H1 (cell line): ENCODE results near the gene RIPK4. TPM values are rescaled to one million over a fixed set of nuclear protein-coding genes. Genes with fewer than 3 reads are reported as not detected.

Experiments
- CTCF ChIA-PET: fragments of 300-600 bp; sonication (Branson Sonifier 250); formaldehyde crosslinking; loops from one replicate; lab custom pipeline; 2021; ENCODE audit not compliant: partially characterized antibody; lab: Charles Lee
- POLR2A ChIA-PET: fragments of 300-600 bp; sonication (Branson Sonifier 250); formaldehyde crosslinking; loops from one replicate; lab custom pipeline; 2021; ENCODE audit warnings: inconsistent platforms; ENCODE audit not compliant: partially characterized antibody; lab: Charles Lee
- DNase-seq, 2 experiments: peaks; one replicate each; pipeline versions ENCODE4 v3.0.0 to v3.0.0-alpha.2; 2010 to 2022; ENCODE audit warnings: low spot score in 2 of 2, low read depth in 1 of 2, mixed read lengths in 1 of 2
- FAIRE-seq: peaks from 2 replicates; lab custom pipeline; 2011; peaks lifted over from hg19 to GRCh38; lab: Jason Lieb, UNC
- H2AFZ ChIP-seq: 2 replicates; pipeline ENCODE4 v1.8.1; 2012; ENCODE audit warnings: low read length, inconsistent platforms
- H2AK5ac ChIP-seq: 2 replicates; pipeline ENCODE4 v1.6.1; 2013; ENCODE audit warnings: low read depth, low read length
- H2BK120ac ChIP-seq: replicated peaks from 2 replicates; pipeline ENCODE3; 2013; ENCODE audit warnings: low read depth, low read length, inconsistent platforms
- H2BK12ac ChIP-seq: 2 replicates; pipeline ENCODE4 v1.6.1; 2013; ENCODE audit warnings: low read depth, low read length
- H2BK15ac ChIP-seq: 2 replicates; pipeline ENCODE4 v1.6.1; 2013; ENCODE audit warnings: low read length
- H2BK20ac ChIP-seq: 2 replicates; pipeline ENCODE4 v1.6.1; 2013; ENCODE audit warnings: low read length
- H2BK5ac ChIP-seq: 2 replicates; pipeline ENCODE4 v1.6.1; 2013; ENCODE audit warnings: low read depth, low read length
- H3K14ac ChIP-seq: 2 replicates; pipeline ENCODE4 v1.6.1; 2013; ENCODE audit warnings: inconsistent platforms; ENCODE audit not compliant: insufficient read length
- H3K18ac ChIP-seq: 2 replicates; pipeline ENCODE4 v1.6.1; 2013; ENCODE audit warnings: low read length; ENCODE audit errors: extremely low read depth
- H3K23ac ChIP-seq: 2 replicates; pipeline ENCODE4 v1.6.1; 2013; ENCODE audit warnings: inconsistent platforms; ENCODE audit not compliant: insufficient read length
- H3K23me2 ChIP-seq: 2 replicates; pipeline ENCODE4 v1.6.1; 2013; ENCODE audit warnings: low read depth, low read length
- H3K27ac ChIP-seq: 2 replicates; pipeline ENCODE4 v1.6.1; 2011; ENCODE audit warnings: low read depth, low read length, inconsistent platforms
- H3K27me3 ChIP-seq, 4 experiments: replicated peaks in 1 of 4; 1 replicate in 1 of 4; 2 replicates in 3 of 4; pipeline versions ENCODE4 v1.6.1 to v1.8.1; 2011 to 2013; ENCODE audit warnings: low read length in 3 of 4, mild to moderate bottlenecking in 3 of 4, inconsistent platforms in 2 of 4, mixed read lengths in 2 of 4, moderate library complexity in 1 of 4; ENCODE audit not compliant: control insufficient read depth in 3 of 4, insufficient read depth in 3 of 4; ENCODE audit errors: extremely low read depth in 1 of 4
- H3K36me3 ChIP-seq, 4 experiments: 2 replicates each; pipeline versions ENCODE4 v1.6.1 to v1.8.1; 2011 to 2013; ENCODE audit warnings: mild to moderate bottlenecking in 4 of 4, low read length in 3 of 4, moderate library complexity in 2 of 4, control low read depth in 1 of 4, inconsistent platforms in 1 of 4; ENCODE audit not compliant: insufficient read depth in 4 of 4, control insufficient read depth in 2 of 4
- H3K4ac ChIP-seq: replicated peaks from 2 replicates; pipeline ENCODE3; 2013; ENCODE audit warnings: low read length, low read depth, mixed read lengths, inconsistent platforms; ENCODE audit not compliant: insufficient read length
- H3K4me1 ChIP-seq, 4 experiments: replicated peaks in 1 of 4; 1 replicate in 1 of 4; 2 replicates in 3 of 4; pipeline versions ENCODE4 v1.6.1 to v1.8.1; 2011 to 2013; ENCODE audit warnings: low read length in 3 of 4, inconsistent platforms in 2 of 4, mixed read lengths in 1 of 4; ENCODE audit not compliant: insufficient read depth in 4 of 4, control insufficient read depth in 3 of 4
- H3K4me2 ChIP-seq, 2 experiments: 2 replicates each; pipeline versions ENCODE4 v1.6.1 to v1.8.1; 2011 to 2013; ENCODE audit warnings: low read depth in 2 of 2, low read length in 2 of 2, control low read depth in 1 of 2, inconsistent platforms in 1 of 2, mild to moderate bottlenecking in 1 of 2; ENCODE audit not compliant: insufficient read depth in 1 of 2
- H3K4me3 ChIP-seq, 4 experiments: fragments of 200-600, 300-600 bp in 1 of 4; sonication (generic), shearing (Covaris generic), sonication (Bioruptor Twin) in 1 of 4; 2 replicates each; pipeline versions ENCODE4 v1.5.1 to v1.8.1; 2011 to 2016; ENCODE audit warnings: low read length in 4 of 4, low read depth in 3 of 4, control low read depth in 2 of 4, inconsistent platforms in 2 of 4, mild to moderate bottlenecking in 2 of 4, mixed read lengths in 1 of 4, moderate library complexity in 1 of 4; ENCODE audit not compliant: insufficient read depth in 2 of 4; ENCODE audit errors: extremely low read depth in 1 of 4
- H3K56ac ChIP-seq: replicated peaks from 2 replicates; pipeline ENCODE3; 2013; ENCODE audit warnings: low read depth, mild to moderate bottlenecking, mixed read lengths, low read length, inconsistent platforms; ENCODE audit not compliant: insufficient read length
- H3K79me1 ChIP-seq: 2 replicates; pipeline ENCODE4 v1.6.1; 2013; ENCODE audit warnings: low read depth, low read length, control low read depth
- H3K79me2 ChIP-seq, 2 experiments: 2 replicates each; pipeline versions ENCODE4 v1.6.1 to v1.8.1; 2012 to 2013; ENCODE audit warnings: low read length in 2 of 2, mild to moderate bottlenecking in 2 of 2, inconsistent platforms in 1 of 2; ENCODE audit not compliant: insufficient read depth in 2 of 2, control insufficient read depth in 1 of 2
- H3K9ac ChIP-seq, 4 experiments: replicated peaks in 1 of 4; 1 replicate in 1 of 4; 2 replicates in 3 of 4; pipeline versions ENCODE4 v1.6.1 to v1.8.1; 2011 to 2013; ENCODE audit warnings: low read depth in 3 of 4, low read length in 3 of 4, control low read depth in 2 of 4, mild to moderate bottlenecking in 2 of 4, moderate library complexity in 2 of 4, inconsistent platforms in 1 of 4; ENCODE audit errors: extremely low read depth in 1 of 4
- H3K9me3 ChIP-seq, 2 experiments: 2 replicates each; pipeline versions ENCODE4 v1.6.1 to v1.8.1; 2012 to 2013; ENCODE audit warnings: mild to moderate bottlenecking in 2 of 2, moderate library complexity in 2 of 2, control low read depth in 1 of 2, inconsistent platforms in 1 of 2, low read depth in 1 of 2, low read length in 1 of 2, mixed read lengths in 1 of 2; ENCODE audit not compliant: insufficient read depth in 2 of 2
- H4K20me1 ChIP-seq, 2 experiments: replicated peaks in 1 of 2; 2 replicates each; pipeline versions ENCODE3 to v1.8.1; 2011 to 2013; ENCODE audit warnings: inconsistent platforms in 2 of 2, low read length in 2 of 2, mild to moderate bottlenecking in 1 of 2; ENCODE audit not compliant: insufficient read depth in 2 of 2, control insufficient read depth in 1 of 2
- H4K5ac ChIP-seq: 2 replicates; pipeline ENCODE4 v1.6.1; 2013; ENCODE audit warnings: low read length, low read depth, mixed read lengths, inconsistent platforms; ENCODE audit not compliant: insufficient read length
- H4K8ac ChIP-seq: 2 replicates; pipeline ENCODE4 v1.8.0; 2013; ENCODE audit warnings: mild to moderate bottlenecking, moderate library complexity, low read length, inconsistent platforms; ENCODE audit not compliant: insufficient read depth; ENCODE audit errors: extremely low read depth
- H4K91ac ChIP-seq: replicated peaks from 2 replicates; pipeline ENCODE3; 2013; ENCODE audit warnings: low read length, mixed read lengths, inconsistent platforms; ENCODE audit not compliant: insufficient read length
- KDM1A ChIP-seq: fragments of 200-600, 300-600 bp; sonication (generic); IDR thresholded peaks from 2 replicates; pipeline ENCODE4 v1.7.1; 2016; ENCODE audit warnings: mild to moderate bottlenecking, low read length, borderline replicate concordance
- TCF12 ChIP-seq: IDR thresholded peaks from 2 replicates; pipeline ENCODE4 v1.6.1; 2011; ENCODE audit warnings: low read depth, mild to moderate bottlenecking, low read length
- WGBS, 2 experiments: shearing (Covaris generic) in 1 of 2; methylation state at CpG; one replicate each; pipeline versions ENCODE4 v1.1.6 to v1.1.7; 2013 to 2015; ENCODE audit warnings: low lambda C conversion rate in 2 of 2, mixed read lengths in 2 of 2, inconsistent platforms in 1 of 2, low coverage in 1 of 2, missing lambda C conversion rate in 1 of 2; ENCODE audit not compliant: insufficient replicate concordance in 2 of 2, insufficient coverage in 1 of 2, insufficient read length in 1 of 2; ENCODE audit errors: extremely low coverage in 1 of 2, missing lambda C conversion rate in 1 of 2; 5-methylcytosine and 5-hydroxymethylcytosine counted together
- polyA plus RNA-seq, 7 experiments: library from polyadenylated mRNA; depleted of rRNA in 3 of 7; stranded (reverse) in 5 of 7; unstranded in 2 of 7; fragments of >200 nt in 5 of 7; fragments of 200-250 nt in 2 of 7; gene quantifications; 1 replicate in 5 of 7; 2 replicates in 1 of 7; 4 replicates in 1 of 7; pipeline versions ENCODE4 v1.2.1 to v1.2.3, GENCODE V29; 2011 to 2013; ENCODE audit warnings: missing spikeins in 2 of 7, mixed read lengths in 2 of 7
- total RNA-seq: library from RNA; stranded (reverse); fragmentation: NEBNext Ultra II Directional; extraction: Animal tissue kit (Norgen Biotek cat#: 25700); gene quantifications from 2 replicates; pipeline ENCODE4 v1.2.1, GENCODE V29; 2021

The RIPK4 gene
- total and polyA plus RNA-seq, 2 of the 8 experiments (the other 6 are each of a cell fraction or from before 2014, with no cell fraction given): 2.7 to 5.6 TPM

- Histone ChIP-seq H4K91ac (no peak overlapping the region), H3K56ac (no peak overlapping the region), H2BK12ac (0 out of 2 replicates have a peak overlapping the region, but pooled peaks have one; percentile 27), H3K27me3 (no peaks in the 10 kb centered on the region), H2AFZ (no peak overlapping the region), H3K79me2 (no peaks in the 10 kb centered on the region), H3K4me3 (no peak overlapping the region), H3K27ac (no peak overlapping the region), H3K36me3 (no peaks in the 10 kb centered on the region), H3K4ac (peak overlapping the region; percentile 21), H3K23ac (no peak overlapping the region), H3K9me3 (no peaks in the 10 kb centered on the region), H2BK5ac (no peak overlapping the region), H4K8ac (no peak overlapping the region), H3K9ac (no peak overlapping the region), H3K4me2 (no peak overlapping the region), H3K4me1 (peaks cover 2 to 7% (median 4%) of the 10 kb centered on the region in 4 experiments; a peak in 5 of 7 replicates), H2BK15ac (peak overlapping the region; percentile 61; the same call in 1 of the 2 replicates), H4K5ac (no peak overlapping the region), H2AK5ac (no peak overlapping the region), H3K79me1 (no peaks in the 10 kb centered on the region), H4K20me1 (no peaks in the 10 kb centered on the region), H3K23me2 (no peaks in the 10 kb centered on the region), H2BK20ac (no peak overlapping the region), H2BK120ac (no peak overlapping the region), H3K14ac (no peak overlapping the region), H3K18ac (no peak overlapping the region)
- ChIA-PET CTCF (interaction anchor here (1.3 to 2.5 kb wide), 2 partner anchors 168 to 171 kb away, joined by 6 to 12 read pairs; no protein-coding TSS in a partner anchor), POLR2A (no interaction called here)
- FAIRE-seq (no peak), DNase-seq (no peak)
- WGBS, 2 experiments: 78% methylated on average over 18 of the region's 18 CpGs; no CpG with 5 or more reads in 1 of the 2 experiments
- TF ChIP-seq TCF12: no peak
- no peak for TF ChIP-seq KDM1A
Observed at GRCh38 chr21:41783476-41784180, 16.8 kb upstream of the RIPK4 start.
